Astrocyte (in vitro differentiated cells and primary cell): ENCODE measurements around the gene MCM8. TPM values are rescaled to one million over a fixed set of nuclear protein-coding genes. Genes with fewer than 3 reads are reported as not detected.

Experiments used
- DNase-seq: peaks from one replicate; pipeline ENCODE4 v3.0.0-alpha.2; 2010; ENCODE audit warnings: low read depth
- FAIRE-seq: peaks from 2 replicates; lab custom pipeline; 2011; peaks lifted over from hg19 to GRCh38; lab: Jason Lieb, UNC
- H2AFZ ChIP-seq: 2 replicates; pipeline ENCODE4 v1.6.0; 2012; ENCODE audit warnings: low read depth, low read length, inconsistent platforms
- H3K27ac ChIP-seq: 2 replicates; pipeline ENCODE4 v1.5.1; 2011; ENCODE audit warnings: low read depth, low read length, inconsistent platforms
- H3K27me3 ChIP-seq: 2 replicates; pipeline ENCODE4 v1.6.0; 2011; ENCODE audit warnings: low read length, inconsistent platforms; ENCODE audit not compliant: insufficient read depth
- H3K36me3 ChIP-seq: 2 replicates; pipeline ENCODE4 v1.5.1; 2011; ENCODE audit warnings: low read length, inconsistent platforms; ENCODE audit not compliant: insufficient read depth
- H3K4me1 ChIP-seq: 2 replicates; pipeline ENCODE4 v1.5.1; 2011; ENCODE audit warnings: low read length, inconsistent platforms; ENCODE audit not compliant: insufficient read depth
- H3K4me2 ChIP-seq: 2 replicates; pipeline ENCODE4 v1.6.0; 2012; ENCODE audit warnings: low read length, inconsistent platforms
- H3K4me3 ChIP-seq: 2 replicates; pipeline ENCODE4 v1.5.1; 2011; ENCODE audit warnings: low read depth, mild to moderate bottlenecking, low read length, inconsistent platforms; ENCODE audit not compliant: insufficient read depth
- H3K79me2 ChIP-seq: 2 replicates; pipeline ENCODE4 v1.6.0; 2012; ENCODE audit warnings: mild to moderate bottlenecking, low read length, inconsistent platforms; ENCODE audit not compliant: insufficient read depth
- H3K9ac ChIP-seq: 2 replicates; pipeline ENCODE4 v1.6.0; 2012; ENCODE audit warnings: mild to moderate bottlenecking, low read length, inconsistent platforms
- H3K9me3 ChIP-seq: 2 replicates; pipeline ENCODE4 v1.5.1; 2012; ENCODE audit warnings: low read depth, mild to moderate bottlenecking, low read length, inconsistent platforms; ENCODE audit not compliant: insufficient read depth
- H4K20me1 ChIP-seq: 2 replicates; pipeline ENCODE4 v1.6.0; 2012; ENCODE audit warnings: low read length, inconsistent platforms; ENCODE audit not compliant: insufficient read depth
- H3K27ac Mint-ChIP-seq: one replicate; pipeline ENCODE4 v1.8.0; 2021; ENCODE audit warnings: mild to moderate bottlenecking, mixed read lengths; ENCODE audit not compliant: unreplicated experiment
- H3K27me3 Mint-ChIP-seq: one replicate; pipeline ENCODE4 v1.8.0; 2021; ENCODE audit warnings: low read depth, mixed read lengths; ENCODE audit not compliant: unreplicated experiment
- H3K36me3 Mint-ChIP-seq: one replicate; pipeline ENCODE4 v1.8.0; 2021; ENCODE audit warnings: low read depth, mixed read lengths; ENCODE audit not compliant: unreplicated experiment
- H3K4me1 Mint-ChIP-seq: one replicate; pipeline ENCODE4 v1.8.0; 2021; ENCODE audit warnings: low read depth, mixed read lengths; ENCODE audit not compliant: unreplicated experiment
- H3K4me3 Mint-ChIP-seq: one replicate; pipeline ENCODE4 v1.8.0; 2021; ENCODE audit warnings: mild to moderate bottlenecking, moderate library complexity, mixed read lengths; ENCODE audit not compliant: unreplicated experiment
- H3K9me3 Mint-ChIP-seq: one replicate; pipeline ENCODE4 v1.8.0; 2021; ENCODE audit warnings: mild to moderate bottlenecking, mixed read lengths; ENCODE audit not compliant: unreplicated experiment
- EZH2 ChIP-seq: IDR thresholded peaks from 2 replicates; pipeline ENCODE4 v1.6.1; 2012; ENCODE audit warnings: mild to moderate bottlenecking, low read length, inconsistent platforms; ENCODE audit not compliant: insufficient read depth
- total RNA-seq: library from RNA; stranded (reverse); gene quantifications from 2 replicates; pipeline ENCODE4 v1.2.1, GENCODE V29; 2021
- TF ChIP-seq, protein P1 (sequence below): IDR thresholded peaks from 2 replicates; pipeline ENCODE4 v1.5.1; 2011; ENCODE audit warnings: low read depth, mild to moderate bottlenecking, inconsistent platforms, low read length, moderate library complexity; ENCODE audit not compliant: insufficient read depth

The MCM8 gene
- total RNA-seq, 1 donor from 2014 or later = 5.7 TPM

DNA sequence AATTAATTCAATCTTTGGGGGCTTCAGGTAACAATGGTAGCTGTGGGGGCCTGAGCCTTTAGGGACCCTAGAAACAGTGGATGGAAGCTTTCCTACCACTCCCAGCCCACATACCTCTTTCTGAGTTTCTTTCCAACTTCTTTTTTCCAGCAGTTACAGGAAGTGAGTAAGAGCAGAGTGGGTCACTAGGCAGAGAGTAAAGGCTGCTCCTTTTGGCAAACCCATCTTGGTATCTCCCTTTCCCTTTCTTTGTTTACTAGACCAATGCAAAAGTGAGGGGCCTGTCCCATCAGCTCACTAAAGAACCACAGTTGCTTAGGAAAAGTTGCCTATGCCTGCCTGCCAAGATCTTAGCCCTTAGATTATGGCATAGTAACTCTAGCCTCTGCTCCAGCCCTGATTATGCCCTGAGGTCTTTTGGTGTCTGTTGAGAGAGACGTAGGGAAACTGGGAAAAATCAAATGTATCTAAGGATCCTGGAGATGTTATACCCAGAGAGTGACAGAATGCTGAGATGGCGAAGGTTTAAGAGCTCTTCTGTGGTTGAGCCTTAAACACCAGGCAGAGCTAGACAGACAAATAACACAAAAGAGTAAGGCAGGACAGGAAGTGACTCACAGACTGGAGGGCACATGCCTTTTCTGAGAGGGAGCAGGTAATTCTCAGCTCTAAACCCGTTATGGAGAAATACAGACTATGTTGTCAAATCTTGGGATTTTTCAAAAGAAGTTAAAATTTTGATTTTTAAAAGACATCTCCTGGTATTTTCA lies 31.4 kb upstream of the MCM8 start:
- TF ChIP-seq, protein P1, sequence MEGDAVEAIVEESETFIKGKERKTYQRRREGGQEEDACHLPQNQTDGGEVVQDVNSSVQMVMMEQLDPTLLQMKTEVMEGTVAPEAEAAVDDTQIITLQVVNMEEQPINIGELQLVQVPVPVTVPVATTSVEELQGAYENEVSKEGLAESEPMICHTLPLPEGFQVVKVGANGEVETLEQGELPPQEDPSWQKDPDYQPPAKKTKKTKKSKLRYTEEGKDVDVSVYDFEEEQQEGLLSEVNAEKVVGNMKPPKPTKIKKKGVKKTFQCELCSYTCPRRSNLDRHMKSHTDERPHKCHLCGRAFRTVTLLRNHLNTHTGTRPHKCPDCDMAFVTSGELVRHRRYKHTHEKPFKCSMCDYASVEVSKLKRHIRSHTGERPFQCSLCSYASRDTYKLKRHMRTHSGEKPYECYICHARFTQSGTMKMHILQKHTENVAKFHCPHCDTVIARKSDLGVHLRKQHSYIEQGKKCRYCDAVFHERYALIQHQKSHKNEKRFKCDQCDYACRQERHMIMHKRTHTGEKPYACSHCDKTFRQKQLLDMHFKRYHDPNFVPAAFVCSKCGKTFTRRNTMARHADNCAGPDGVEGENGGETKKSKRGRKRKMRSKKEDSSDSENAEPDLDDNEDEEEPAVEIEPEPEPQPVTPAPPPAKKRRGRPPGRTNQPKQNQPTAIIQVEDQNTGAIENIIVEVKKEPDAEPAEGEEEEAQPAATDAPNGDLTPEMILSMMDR = no peak
- TF ChIP-seq EZH2 = no peak
- Histone ChIP-seq H3K79me2 (no peaks in the 10 kb centered on the region), H3K9me3 (no peaks in the 10 kb centered on the region), H3K9ac (peak overlapping the region; percentile 36), H4K20me1 (no peaks in the 10 kb centered on the region), H3K4me2 (peak overlapping the region; percentile 85), H3K27ac (peak overlapping the region; percentile 53), H3K4me1 (peaks cover 18% of the 10 kb centered on the region), H2AFZ (peak overlapping the region; percentile 45), H3K4me3 (peak overlapping the region; percentile 48), H3K36me3 (no peaks in the 10 kb centered on the region), H3K27me3 (peaks cover 3% of the 10 kb centered on the region)
- H3K4me1 Mint-ChIP-seq = peaks cover 27% of the 10 kb centered on the region
- FAIRE-seq (peak; percentile 92), DNase-seq (peak; percentile 69)
- H3K27ac Mint-ChIP-seq = peak overlapping the region; percentile 90
- no peaks in the 10 kb centered on the region for H3K36me3 Mint-ChIP-seq
- peaks cover 4% of the 10 kb centered on the region for H3K9me3 Mint-ChIP-seq
- H3K27me3 Mint-ChIP-seq = peaks cover 3% of the 10 kb centered on the region
- H3K4me3 Mint-ChIP-seq = no peak overlapping the region

DNA sequence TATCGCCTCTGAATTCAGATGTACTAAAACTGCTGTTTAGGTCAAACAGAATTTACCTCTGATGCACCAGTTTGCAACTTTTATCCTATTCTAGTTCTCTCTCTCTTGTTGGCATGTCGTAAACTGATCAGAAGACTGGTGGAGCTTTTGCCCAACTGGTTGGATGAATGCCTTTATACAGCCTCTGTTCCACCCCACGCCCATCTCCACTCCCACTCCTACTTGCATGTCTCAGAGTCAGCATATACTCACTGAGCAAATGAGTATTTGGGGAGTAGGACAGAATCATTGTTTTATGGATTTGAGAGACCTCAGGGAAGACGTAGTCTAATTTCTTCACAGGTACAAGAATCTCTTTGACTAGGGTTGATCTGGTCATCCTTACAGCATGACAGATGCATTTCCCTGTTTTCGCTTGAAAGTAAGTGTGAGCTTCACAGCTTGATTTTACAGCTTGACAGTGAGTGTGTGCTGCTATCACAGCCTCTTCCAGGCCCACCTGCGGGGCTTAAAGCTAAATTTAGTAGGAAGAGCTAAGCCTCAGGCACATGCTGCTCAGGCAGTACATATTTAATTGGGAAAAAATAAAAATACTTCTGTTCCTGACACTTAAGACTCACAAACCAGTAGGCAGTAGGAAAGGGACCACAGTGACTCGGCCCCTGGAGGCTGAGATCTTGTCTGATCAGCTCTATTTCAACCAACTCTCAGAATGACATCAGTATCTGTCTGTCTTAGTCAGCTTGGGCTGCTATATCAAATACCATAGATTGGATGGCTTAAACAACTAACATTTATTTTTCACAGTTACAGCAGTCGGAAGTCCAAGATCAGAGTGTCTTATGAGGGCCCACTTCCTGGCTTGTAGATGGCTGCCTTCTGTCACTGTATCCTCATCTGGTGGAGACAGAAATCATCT lies 30.6 kb upstream of the MCM8 start:
- H3K36me3 ChIP-seq = no peaks in the 10 kb centered on the region
- H3K27me3 Mint-ChIP-seq = peaks cover 3% of the 10 kb centered on the region
- H3K9me3 Mint-ChIP-seq = peaks cover 4% of the 10 kb centered on the region
- FAIRE-seq (no peak), DNase-seq (peak; percentile 2)
- H3K79me2 ChIP-seq = no peaks in the 10 kb centered on the region
- H3K9me3 ChIP-seq = no peaks in the 10 kb centered on the region
- peak overlapping the region; percentile 7 for H2AFZ ChIP-seq
- peak overlapping the region; percentile 90 for H3K27ac Mint-ChIP-seq
- peaks cover 18% of the 10 kb centered on the region for H3K4me1 ChIP-seq
- TF ChIP-seq, protein P1 = no peak
- no peak for TF ChIP-seq EZH2
- H3K27ac ChIP-seq = no peak overlapping the region
- H3K9ac ChIP-seq = no peak overlapping the region
- H3K36me3 Mint-ChIP-seq = no peaks in the 10 kb centered on the region
- H4K20me1 ChIP-seq = no peaks in the 10 kb centered on the region
- no peak overlapping the region for H3K4me3 ChIP-seq
- peaks cover 3% of the 10 kb centered on the region for H3K27me3 ChIP-seq
- H3K4me1 Mint-ChIP-seq = peaks cover 27% of the 10 kb centered on the region
- H3K4me2 ChIP-seq = peak overlapping the region; percentile 85
- H3K4me3 Mint-ChIP-seq = no peak overlapping the region
